ENCODE measurements around the gene ATP2C1. TPM values are rescaled to one million over a fixed set of nuclear protein-coding genes. Genes with fewer than 3 reads are reported as not detected.

Gene ATP2C1, protein sequence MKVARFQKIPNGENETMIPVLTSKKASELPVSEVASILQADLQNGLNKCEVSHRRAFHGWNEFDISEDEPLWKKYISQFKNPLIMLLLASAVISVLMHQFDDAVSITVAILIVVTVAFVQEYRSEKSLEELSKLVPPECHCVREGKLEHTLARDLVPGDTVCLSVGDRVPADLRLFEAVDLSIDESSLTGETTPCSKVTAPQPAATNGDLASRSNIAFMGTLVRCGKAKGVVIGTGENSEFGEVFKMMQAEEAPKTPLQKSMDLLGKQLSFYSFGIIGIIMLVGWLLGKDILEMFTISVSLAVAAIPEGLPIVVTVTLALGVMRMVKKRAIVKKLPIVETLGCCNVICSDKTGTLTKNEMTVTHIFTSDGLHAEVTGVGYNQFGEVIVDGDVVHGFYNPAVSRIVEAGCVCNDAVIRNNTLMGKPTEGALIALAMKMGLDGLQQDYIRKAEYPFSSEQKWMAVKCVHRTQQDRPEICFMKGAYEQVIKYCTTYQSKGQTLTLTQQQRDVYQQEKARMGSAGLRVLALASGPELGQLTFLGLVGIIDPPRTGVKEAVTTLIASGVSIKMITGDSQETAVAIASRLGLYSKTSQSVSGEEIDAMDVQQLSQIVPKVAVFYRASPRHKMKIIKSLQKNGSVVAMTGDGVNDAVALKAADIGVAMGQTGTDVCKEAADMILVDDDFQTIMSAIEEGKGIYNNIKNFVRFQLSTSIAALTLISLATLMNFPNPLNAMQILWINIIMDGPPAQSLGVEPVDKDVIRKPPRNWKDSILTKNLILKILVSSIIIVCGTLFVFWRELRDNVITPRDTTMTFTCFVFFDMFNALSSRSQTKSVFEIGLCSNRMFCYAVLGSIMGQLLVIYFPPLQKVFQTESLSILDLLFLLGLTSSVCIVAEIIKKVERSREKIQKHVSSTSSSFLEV
- total RNA-seq: 10 to 100 TPM; 66.9 to 67.7 TPM

DNA sequence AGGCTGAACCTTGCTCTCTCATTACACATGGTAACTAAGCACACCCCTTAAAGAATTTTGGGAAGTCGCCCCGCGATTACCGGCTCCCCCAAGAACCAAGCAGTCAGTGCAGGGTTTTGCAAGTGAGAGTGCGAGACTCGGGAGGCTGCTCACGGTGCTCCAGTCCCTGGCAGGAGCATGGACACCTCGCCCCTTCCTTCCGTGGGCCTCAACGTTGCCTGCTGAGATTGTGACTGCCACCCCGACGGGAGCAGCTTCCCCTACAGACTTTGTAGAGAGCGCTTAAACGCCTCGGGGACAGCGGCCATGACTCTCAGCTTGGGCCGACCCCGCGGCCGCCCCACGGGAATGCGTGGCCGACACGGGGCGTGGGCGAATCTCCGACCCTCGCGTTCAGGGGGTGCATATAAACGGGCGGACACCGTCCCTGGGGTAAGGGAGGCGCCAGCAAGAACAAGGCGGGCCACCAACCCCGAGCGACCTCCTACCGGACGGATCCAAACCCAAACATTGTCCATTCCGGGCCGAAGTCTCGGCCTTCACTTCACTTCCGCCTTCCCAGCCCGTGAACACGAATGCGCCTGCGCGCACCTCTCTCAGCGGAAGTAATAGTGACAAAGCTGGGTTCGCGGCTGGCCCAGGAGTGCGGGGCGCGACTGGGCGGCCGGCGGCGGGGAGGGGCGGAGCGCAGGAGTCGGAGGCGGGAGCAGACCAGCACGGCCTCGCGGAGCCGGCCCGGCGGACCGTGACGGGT, at the start of gene ATP2C1:
Gene ATP2C1, plus strand, starts transcription at position 709 of the 754 bp plus-strand sequence. CDS start 686 bp downstream, outside the sequence.
- no peak for TF ChIP-seq CTCF (IDR thresholded peaks at IDR 0.05)
- intact Hi-C loops (cut with DNase I): loop anchor here (5.0 kb wide), 1 partner anchor 131 kb away; no protein-coding TSS in a partner anchor
- Histone ChIP-seq H3K9ac (ENCODE audit: low read depth in 2 of 2, low read length in 2 of 2) (peak within 1 kb of the TSS; percentile 97), H3K4me3 (peak within 1 kb of the TSS; percentile 83), H3K27ac (peak within 1 kb of the TSS; percentile 96), H3K4me1 (no peaks in the 10 kb centered on the region), H3K36me3 (peaks cover 5% of the 10 kb centered on the region), H3K27me3 (no peaks in the 10 kb centered on the region), H3K9me3 (no peaks in the 10 kb centered on the region)
- DNase-seq: peak; percentile 97

- intact Hi-C loops (cut with DNase I): no loop called here
- Histone ChIP-seq H3K36me3 (no peaks in the 10 kb centered on the region), H3K27ac (no peak overlapping the region), H3K9me3 (no peaks in the 10 kb centered on the region), H3K4me1 (peaks cover 2% of the 10 kb centered on the region), H3K4me3 (no peak overlapping the region), H3K9ac (ENCODE audit: low read depth in 2 of 2, low read length in 2 of 2) (no peak overlapping the region), H3K27me3 (no peaks in the 10 kb centered on the region)
- DNase-seq: no peak
- TF ChIP-seq CTCF (IDR thresholded peaks at IDR 0.05): no peak
These were observed 49.4 kb upstream of the ATP2C1 start for GRCh38 chr3:130844462-130844861.

GRCh38 chr3:130846181-130846580, 47.7 kb upstream of the ATP2C1 start:
- H3K9ac ChIP-seq (ENCODE audit: low read depth in 2 of 2, low read length in 2 of 2): no peak overlapping the region
- no peaks in the 10 kb centered on the region for H3K36me3 ChIP-seq
- no peak overlapping the region for H3K27ac ChIP-seq
- H3K4me3 ChIP-seq: no peak overlapping the region
- intact Hi-C loops (cut with DNase I): no loop called here
- H3K27me3 ChIP-seq: no peaks in the 10 kb centered on the region
- DNase-seq: no peak
- H3K4me1 ChIP-seq: peaks cover 2% of the 10 kb centered on the region
- H3K9me3 ChIP-seq: no peaks in the 10 kb centered on the region
- TF ChIP-seq CTCF (IDR thresholded peaks at IDR 0.05): no peak

DNA sequence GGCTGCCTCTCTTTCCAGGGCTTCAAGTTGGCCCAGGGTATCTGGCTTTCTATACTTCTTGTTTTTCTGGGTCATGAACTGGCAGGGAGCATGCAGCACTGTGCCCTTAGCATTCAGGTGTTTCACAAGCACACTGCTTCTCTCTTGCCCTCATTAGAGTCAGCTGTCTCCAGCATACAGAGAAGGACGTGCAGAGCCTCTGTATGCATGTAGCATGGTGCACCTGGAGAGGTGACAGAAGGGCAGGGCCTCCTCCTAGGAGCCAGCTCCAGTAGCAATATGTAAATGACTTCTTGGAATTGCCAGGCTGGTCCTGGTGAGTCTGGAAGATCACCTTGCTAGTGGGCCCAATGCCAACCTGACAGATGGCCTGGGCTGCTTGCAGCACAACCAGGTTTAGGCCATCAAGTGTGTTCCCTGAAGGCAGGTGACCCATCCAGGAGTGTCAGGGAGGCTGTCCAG, 44.8 kb upstream of the ATP2C1 start:
- no peak for TF ChIP-seq CTCF (IDR thresholded peaks at IDR 0.05)
- Histone ChIP-seq H3K27me3 (no peaks in the 10 kb centered on the region), H3K36me3 (no peaks in the 10 kb centered on the region), H3K4me1 (peaks cover 2% of the 10 kb centered on the region), H3K9ac (ENCODE audit: low read depth in 2 of 2, low read length in 2 of 2) (no peak overlapping the region), H3K4me3 (no peak overlapping the region), H3K27ac (peak overlapping the region; percentile 30), H3K9me3 (no peaks in the 10 kb centered on the region)
- intact Hi-C loops (cut with DNase I): no loop called here
- peak; percentile 79 for DNase-seq
